IMR-90 (cell line): Measurements from ENCODE around the gene DNM3. TPM values are rescaled to one million over a fixed set of nuclear protein-coding genes. Genes with fewer than 3 reads are reported as not detected.

Experiments
- ATAC-seq: fragments of 200-7000 bp; cut with Tn5 transposase; 2 replicates; pipeline ENCODE4 v1.9.1; 2020; ENCODE audit warnings: low read depth, mild to moderate bottlenecking, moderate library complexity
- BruUV-seq: library from RNA; stranded (reverse); fragments of 400-500 nt; replicated peaks from 2 replicates; lab custom pipeline; 2021; lab: Mats Ljungman, UMichigan
- CTCF ChIA-PET: fragments of 300-600 bp; formaldehyde crosslinking; extraction: SDS; loops from one replicate; lab custom pipeline; 2021; ENCODE audit warnings: antibody characterized with exemption; lab: Yijun Ruan, JAX
- POLR2A ChIA-PET: fragments of 300-600 bp; sonication (Branson Sonifier 250); formaldehyde crosslinking; loops from one replicate; lab custom pipeline; 2022; ENCODE audit warnings: antibody characterized with exemption; ENCODE audit not compliant: unreplicated experiment; lab: Charles Lee
- DNase-seq: peaks from one replicate; pipeline ENCODE4 v3.0.0; 2013
- H2AFZ ChIP-seq: replicated peaks from 2 replicates; pipeline ENCODE3; 2013; ENCODE audit warnings: low read length, mild to moderate bottlenecking; ENCODE audit not compliant: poor library complexity
- H2AK5ac ChIP-seq: 2 replicates; pipeline ENCODE4 v1.6.1; 2013; ENCODE audit warnings: low read depth, low read length, inconsistent platforms
- H2AK9ac ChIP-seq: replicated peaks from 2 replicates; pipeline ENCODE3; 2013; ENCODE audit warnings: mild to moderate bottlenecking, low read depth, low read length, moderate library complexity; ENCODE audit not compliant: poor library complexity
- H2BK120ac ChIP-seq: 2 replicates; pipeline ENCODE4 v1.6.1; 2013; ENCODE audit warnings: low read depth, low read length, inconsistent platforms
- H2BK15ac ChIP-seq: 3 replicates; pipeline ENCODE4 v1.6.1; 2013; ENCODE audit warnings: low read depth, low read length, inconsistent platforms
- H2BK20ac ChIP-seq: 2 replicates; pipeline ENCODE4 v1.6.1; 2013; ENCODE audit warnings: low read depth, mild to moderate bottlenecking, inconsistent platforms, low read length, moderate library complexity
- H2BK5ac ChIP-seq: 2 replicates; pipeline ENCODE4 v1.6.1; 2013; ENCODE audit warnings: mild to moderate bottlenecking, low read depth, low read length, inconsistent platforms; ENCODE audit not compliant: poor library complexity, severe bottlenecking
- H3K14ac ChIP-seq: replicated peaks from 2 replicates; pipeline ENCODE4 v1.6.1; 2013; ENCODE audit warnings: low read depth, low read length, inconsistent platforms
- H3K18ac ChIP-seq: 2 replicates; pipeline ENCODE4 v1.6.1; 2013; ENCODE audit warnings: low read depth, low read length, control low read depth
- H3K23ac ChIP-seq: 2 replicates; pipeline ENCODE4 v1.6.1; 2013; ENCODE audit warnings: low read depth, low read length, inconsistent platforms
- H3K27ac ChIP-seq: 2 replicates; pipeline ENCODE4 v1.5.1; 2013; ENCODE audit warnings: mild to moderate bottlenecking, control low read depth, low read length; ENCODE audit not compliant: insufficient read depth
- H3K27me3 ChIP-seq: 2 replicates; pipeline ENCODE4 v1.6.1; 2013; ENCODE audit warnings: low read length; ENCODE audit not compliant: control insufficient read depth, insufficient read depth
- H3K36me3 ChIP-seq: 2 replicates; pipeline ENCODE4 v1.6.1; 2013; ENCODE audit warnings: low read length, mixed read lengths; ENCODE audit not compliant: control insufficient read depth, insufficient read depth
- H3K4ac ChIP-seq: 2 replicates; pipeline ENCODE4 v1.6.1; 2013; ENCODE audit warnings: low read depth, low read length, inconsistent platforms
- H3K4me1 ChIP-seq: 2 replicates; pipeline ENCODE4 v1.6.1; 2013; ENCODE audit warnings: low read length, mixed read lengths; ENCODE audit not compliant: control insufficient read depth, insufficient read depth
- H3K4me2 ChIP-seq: 2 replicates; pipeline ENCODE4 v1.6.1; 2013; ENCODE audit warnings: low read depth, mild to moderate bottlenecking, control low read depth, low read length, moderate library complexity
- H3K4me3 ChIP-seq: 2 replicates; pipeline ENCODE4 v1.5.1; 2013; ENCODE audit warnings: low read depth, mild to moderate bottlenecking, control low read depth, low read length, moderate library complexity; ENCODE audit not compliant: insufficient read depth
- H3K56ac ChIP-seq: 2 replicates; pipeline ENCODE4 v1.6.1; 2013; ENCODE audit warnings: low read length, inconsistent platforms; ENCODE audit not compliant: insufficient read depth; ENCODE audit errors: extremely low read depth
- H3K79me1 ChIP-seq, 2 experiments: 2 replicates each; pipeline ENCODE4 v1.6.1; 2013; ENCODE audit warnings: low read length in 2 of 2, inconsistent platforms in 1 of 2, low read depth in 1 of 2
- H3K9ac ChIP-seq: 2 replicates; pipeline ENCODE4 v1.6.1; 2013; ENCODE audit warnings: low read depth, low read length, control low read depth
- H3K9me1 ChIP-seq: 2 replicates; pipeline ENCODE4 v1.6.1; 2013; ENCODE audit warnings: low read length, inconsistent platforms; ENCODE audit not compliant: insufficient read depth
- H3K9me3 ChIP-seq: 2 replicates; pipeline ENCODE4 v1.6.1; 2013; ENCODE audit warnings: low read length; ENCODE audit not compliant: control insufficient read depth, insufficient read depth
- H4K20me1 ChIP-seq: 2 replicates; pipeline ENCODE4 v1.6.1; 2013; ENCODE audit warnings: low read length, inconsistent platforms; ENCODE audit not compliant: insufficient read depth
- H4K5ac ChIP-seq: 2 replicates; pipeline ENCODE4 v1.6.1; 2013; ENCODE audit warnings: mild to moderate bottlenecking, low read depth, low read length, control low read depth
- H4K8ac ChIP-seq, 2 experiments: 2 replicates each; pipeline ENCODE4 v1.6.1; 2013; ENCODE audit warnings: low read depth in 2 of 2, low read length in 2 of 2, control low read depth in 1 of 2, inconsistent platforms in 1 of 2
- H4K91ac ChIP-seq: 2 replicates; pipeline ENCODE4 v1.6.1; 2013; ENCODE audit warnings: low read depth, low read length, inconsistent platforms; ENCODE audit not compliant: insufficient read depth
- CEBPB ChIP-seq: IDR thresholded peaks from 2 replicates; pipeline ENCODE4 v1.6.1; 2012; ENCODE audit warnings: low read depth, low read length, improper control_type of control experiment
- MXI1 ChIP-seq: IDR thresholded peaks from 2 replicates; pipeline ENCODE4 v1.6.1; 2012; ENCODE audit warnings: low read depth, mild to moderate bottlenecking, low read length, moderate library complexity, borderline replicate concordance
- NFE2L2 ChIP-seq: fragments of 150-350 bp; IDR thresholded peaks from 2 replicates; pipeline ENCODE4 v1.6.1; 2016; ENCODE audit warnings: low read depth, mild to moderate bottlenecking, low read length
- RAD21 ChIP-seq: IDR thresholded peaks from 2 replicates; pipeline ENCODE4 v1.6.1; 2012; ENCODE audit warnings: low read length, improper control_type of control experiment
- RCOR1 ChIP-seq: IDR thresholded peaks from 2 replicates; pipeline ENCODE4 v1.6.1; 2012; ENCODE audit warnings: mild to moderate bottlenecking, low read length, improper control_type of control experiment; ENCODE audit not compliant: insufficient replicate concordance
- SMC3 ChIP-seq: fragments of 150-350 bp; IDR thresholded peaks from 2 replicates; pipeline ENCODE4 v1.6.1; 2016; ENCODE audit warnings: low read depth, mild to moderate bottlenecking, antibody characterized with exemption, low read length, moderate library complexity
- WGBS, 2 experiments: methylation state at CpG; one replicate each; pipeline versions ENCODE4 v1.1.5 to v1.1.7; 2013; ENCODE audit warnings: missing lambda C conversion rate in 2 of 2; ENCODE audit not compliant: insufficient read length in 1 of 2; ENCODE audit errors: extremely low coverage in 2 of 2; 5-methylcytosine and 5-hydroxymethylcytosine counted together
- dilution Hi-C: fragments of 300-500 bp; cut with HindIII; formaldehyde crosslinking; loops from one replicate; pipeline ENCODE4 v1.14.3; 2018; ENCODE audit warnings: low sequenced_read_pairs; ENCODE audit not compliant: unreplicated experiment
- in situ Hi-C: fragments of 300-500 bp; cut with MboI; formaldehyde crosslinking; loops from 3 replicates; pipeline ENCODE4 v1.14.3; 2019; ENCODE audit warnings: low sequenced_read_pairs, inconsistent platforms, mixed read lengths
- intact Hi-C: fragments of 100-400 bp; cut with micrococcal nuclease; formaldehyde crosslinking; loops from 2 replicates; pipeline ENCODE4 v1.10.0; 2022
- polyA plus RNA-seq, 3 experiments: library from polyadenylated mRNA; depleted of rRNA; stranded (reverse); fragments of >200 nt; gene quantifications; 2 replicates each; pipeline ENCODE4 v1.2.3, GENCODE V29; 2012; ENCODE audit warnings: low replicate concordance in 1 of 3
- total RNA-seq: library from RNA; depleted of rRNA; stranded (reverse); fragments of >200 nt; gene quantifications from 2 replicates; pipeline ENCODE4 v1.2.3, GENCODE V29; 2012
- TF ChIP-seq, protein P1 (sequence below): fragments of 150-350 bp; IDR thresholded peaks from 2 replicates; pipeline ENCODE4 v1.6.1; 2016; ENCODE audit warnings: low read depth, mild to moderate bottlenecking, low read length, moderate library complexity, borderline replicate concordance

DNM3 gene
- total and polyA plus RNA-seq, 2 of the 4 experiments (the other 2 are of a cell fraction), result 0.36 TPM

DNA sequence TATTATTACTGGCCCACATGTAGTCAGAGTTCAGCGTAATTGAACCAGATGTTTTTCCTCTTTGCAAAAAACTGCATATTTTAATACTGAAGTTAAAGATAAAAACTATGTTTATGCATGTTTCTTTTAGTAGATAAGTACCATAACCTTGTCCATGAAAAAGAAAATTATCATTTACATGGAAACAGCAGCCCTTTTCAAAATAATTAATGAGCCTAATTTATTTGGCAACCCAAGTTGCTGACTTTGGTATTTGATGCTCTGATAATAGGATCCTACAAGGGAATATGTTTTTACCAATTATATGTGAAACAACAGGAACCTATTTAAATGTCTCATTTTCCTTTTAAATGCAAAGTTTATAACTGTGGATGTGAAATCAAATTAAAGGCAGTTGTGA lies 297.9 kb downstream of the DNM3 start:
- Histone ChIP-seq H2AFZ (no peak overlapping the region), H3K79me1 (peaks cover 0 to 15% of the 10 kb centered on the region in 2 experiments; a peak in 2 of 4 replicates), H3K27ac (no peak overlapping the region), H3K27me3 (no peaks in the 10 kb centered on the region), H2AK9ac (no peak overlapping the region), H4K8ac (peak overlapping the region in 1 of 2 experiments; percentile 10; a peak in 1 of 4 replicates), H3K9ac (no peak overlapping the region), H3K18ac (no peak overlapping the region), H4K20me1 (peaks cover 3% of the 10 kb centered on the region; the same call in 1 of the 2 replicates), H3K4me2 (peak overlapping the region; percentile 22), H4K91ac (no peak overlapping the region), H3K4me3 (no peak overlapping the region), H3K14ac (no peak overlapping the region; the same call in 1 of the 2 replicates), H2BK5ac (no peak overlapping the region), H2BK15ac (no peak overlapping the region), H2BK20ac (no peak overlapping the region), H4K5ac (no peak overlapping the region), H3K56ac (no peak overlapping the region), H3K9me1 (peaks cover 6% of the 10 kb centered on the region), H2BK120ac (no peak overlapping the region), H3K9me3 (no peaks in the 10 kb centered on the region), H3K4ac (no peak overlapping the region), H2AK5ac (no peak overlapping the region), H3K23ac (no peak overlapping the region), H3K36me3 (peaks cover 5% of the 10 kb centered on the region), H3K4me1 (peaks cover 5% of the 10 kb centered on the region)
- ChIA-PET POLR2A (interaction anchor here (0.6 kb wide), 1 partner anchor 398 kb away, joined by 3 read pairs; the partner anchor contains the start of gene VAMP4), CTCF (no interaction called here)
- in situ Hi-C loops, result no loop called here
- ATAC-seq (no peak), DNase-seq (no peak)
- intact Hi-C loops, result loop anchor here (5.0 kb wide), 1 partner anchor 97 kb away; no protein-coding TSS in a partner anchor
- no CpG with 5 or more reads among the region's 1 CpG for WGBS, 2 experiments
- no peak for TF ChIP-seq MXI1
- no peak for TF ChIP-seq CEBPB
- TF ChIP-seq, protein P1, sequence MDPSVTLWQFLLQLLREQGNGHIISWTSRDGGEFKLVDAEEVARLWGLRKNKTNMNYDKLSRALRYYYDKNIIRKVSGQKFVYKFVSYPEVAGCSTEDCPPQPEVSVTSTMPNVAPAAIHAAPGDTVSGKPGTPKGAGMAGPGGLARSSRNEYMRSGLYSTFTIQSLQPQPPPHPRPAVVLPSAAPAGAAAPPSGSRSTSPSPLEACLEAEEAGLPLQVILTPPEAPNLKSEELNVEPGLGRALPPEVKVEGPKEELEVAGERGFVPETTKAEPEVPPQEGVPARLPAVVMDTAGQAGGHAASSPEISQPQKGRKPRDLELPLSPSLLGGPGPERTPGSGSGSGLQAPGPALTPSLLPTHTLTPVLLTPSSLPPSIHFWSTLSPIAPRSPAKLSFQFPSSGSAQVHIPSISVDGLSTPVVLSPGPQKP, result no peak
- no peak for TF ChIP-seq NFE2L2
- TF ChIP-seq SMC3, result no peak
- no peak for TF ChIP-seq RCOR1
- no peak for TF ChIP-seq RAD21
- BruUV-seq, result no TSS peak
- dilution Hi-C loops, result no loop called here
